Endothelial cell of umbilical vein (primary cell): ENCODE results near the gene CRISPLD2.

Experiments
- EZH2 ChIP-seq: IDR thresholded peaks from 2 replicates; pipeline ENCODE4 v1.6.1; 2012; ENCODE audit warnings: borderline replicate concordance, low read depth, mild to moderate bottlenecking, moderate library complexity, low read length, inconsistent platforms; ENCODE audit not compliant: severe bottlenecking
- POLR2A ChIP-seq: IDR thresholded peaks from 2 replicates; pipeline ENCODE4 v1.6.1; 2012; ENCODE audit warnings: low read depth, mild to moderate bottlenecking, control low read depth, low read length
- TF ChIP-seq, protein P1 (sequence below), 2 donors: IDR thresholded peaks; 1 replicate in 1 of 2; 2 replicates in 1 of 2; pipeline ENCODE4 v1.5.1; 2011; ENCODE audit warnings: low read length in 2 of 2, mild to moderate bottlenecking in 2 of 2, moderate library complexity in 2 of 2, control low read depth in 1 of 2, inconsistent platforms in 1 of 2, low read depth in 1 of 2; ENCODE audit not compliant: insufficient read depth in 1 of 2; ENCODE audit errors: extremely low read depth in 1 of 2

DNA sequence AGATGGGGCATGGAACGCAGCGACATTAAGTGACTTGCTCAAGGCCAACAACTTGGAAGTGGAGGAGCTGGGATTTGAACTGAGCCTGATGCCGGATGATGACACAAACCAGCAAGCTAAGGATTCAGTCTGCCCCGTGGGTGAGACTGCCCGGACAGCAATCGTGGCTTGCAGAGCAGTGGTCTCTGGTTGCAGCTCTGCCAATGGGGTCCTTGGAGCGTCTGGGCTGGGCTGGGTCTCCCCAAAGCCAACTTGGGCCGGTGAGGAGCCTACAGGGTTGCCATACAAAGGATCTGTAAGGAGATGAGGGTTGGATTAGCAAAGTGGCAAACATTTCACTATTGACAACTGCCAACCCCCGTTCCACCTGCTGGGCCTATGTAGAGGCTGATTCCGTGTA is 2.6 kb upstream of the CRISPLD2 start:
- TF ChIP-seq, protein P1, sequence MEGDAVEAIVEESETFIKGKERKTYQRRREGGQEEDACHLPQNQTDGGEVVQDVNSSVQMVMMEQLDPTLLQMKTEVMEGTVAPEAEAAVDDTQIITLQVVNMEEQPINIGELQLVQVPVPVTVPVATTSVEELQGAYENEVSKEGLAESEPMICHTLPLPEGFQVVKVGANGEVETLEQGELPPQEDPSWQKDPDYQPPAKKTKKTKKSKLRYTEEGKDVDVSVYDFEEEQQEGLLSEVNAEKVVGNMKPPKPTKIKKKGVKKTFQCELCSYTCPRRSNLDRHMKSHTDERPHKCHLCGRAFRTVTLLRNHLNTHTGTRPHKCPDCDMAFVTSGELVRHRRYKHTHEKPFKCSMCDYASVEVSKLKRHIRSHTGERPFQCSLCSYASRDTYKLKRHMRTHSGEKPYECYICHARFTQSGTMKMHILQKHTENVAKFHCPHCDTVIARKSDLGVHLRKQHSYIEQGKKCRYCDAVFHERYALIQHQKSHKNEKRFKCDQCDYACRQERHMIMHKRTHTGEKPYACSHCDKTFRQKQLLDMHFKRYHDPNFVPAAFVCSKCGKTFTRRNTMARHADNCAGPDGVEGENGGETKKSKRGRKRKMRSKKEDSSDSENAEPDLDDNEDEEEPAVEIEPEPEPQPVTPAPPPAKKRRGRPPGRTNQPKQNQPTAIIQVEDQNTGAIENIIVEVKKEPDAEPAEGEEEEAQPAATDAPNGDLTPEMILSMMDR (IDR thresholded peaks at IDR 0.05; ENCODE audit: extremely low read depth in 1 of 2, insufficient read depth in 1 of 2, low read depth in 1 of 2, low read length in 2 of 2): no peak
- TF ChIP-seq POLR2A (no peak), EZH2 (no peak)
